Adrenal gland (tissue), 12 donors: ENCODE measurements around the gene PI16. TPM values are rescaled to one million over a fixed set of nuclear protein-coding genes. Genes with fewer than 3 reads are reported as not detected.

ENCODE experiments used
- DNase-seq, 7 donors: peaks; one replicate each; pipeline ENCODE4 v3.0.0-alpha.2; 2019 to 2020
- H3K27ac ChIP-seq, 5 donors: fragments of 200-600 bp; sonication (generic) in 4 of 5; 1 replicate in 3 of 5; 2 replicates in 2 of 5; pipeline versions ENCODE4 v1.5.1 to v1.8.0; 2016 to 2020; ENCODE audit warnings: mild to moderate bottlenecking in 1 of 5
- H3K27me3 ChIP-seq: fragments of 200-600 bp; 2 replicates; pipeline ENCODE4 v1.8.0; 2021
- H3K36me3 ChIP-seq, 2 donors: fragments of 200-600 bp; replicated peaks in 1 of 2; 1 replicate in 1 of 2; 2 replicates in 1 of 2; pipeline versions ENCODE4 v1.5.1 to v1.8.0; 2018 to 2022
- H3K4me1 ChIP-seq, 2 donors: fragments of 200-600 bp; replicated peaks in 1 of 2; 1 replicate in 1 of 2; 2 replicates in 1 of 2; pipeline versions ENCODE4 v1.5.1 to v1.8.0; 2018 to 2021
- H3K4me3 ChIP-seq, 4 donors: fragments of 200-600 bp; sonication (generic) in 3 of 4; one replicate each; pipeline ENCODE4 v1.5.1; 2016 to 2018
- H3K9me3 ChIP-seq, 3 donors: fragments of 200-600 bp; sonication (generic) in 1 of 3; replicated peaks in 1 of 3; 1 replicate in 2 of 3; 2 replicates in 1 of 3; pipeline versions ENCODE4 v1.5.1 to v1.8.0; 2016 to 2021
- CTCF ChIP-seq, 6 experiments: fragments of 450-650 bp in 4 of 6; fragments of 200-600 bp in 2 of 6; sonication (generic) in 1 of 6; IDR thresholded peaks; 1 replicate in 5 of 6; 2 replicates in 1 of 6; pipeline versions ENCODE4 v1.5.1 to v1.8.0; 2016 to 2021; ENCODE audit warnings: antibody characterized with exemption in 6 of 6, mild to moderate bottlenecking in 2 of 6, moderate library complexity in 1 of 6
- POLR2A ChIP-seq, 2 donors: fragments of 450-650 bp; IDR thresholded peaks; one replicate each; pipeline ENCODE4 v1.6.1; 2017; ENCODE audit warnings: antibody characterized with exemption in 2 of 2, mild to moderate bottlenecking in 2 of 2, moderate library complexity in 1 of 2
- WGBS, 4 donors: extraction: QIAGEN DNeasy Blood & Tissue Kit in 2 of 4; methylation state at CpG; one replicate each; pipeline versions ENCODE4 v1.1.5 to v1.1.7; 2013 to 2017; 5-methylcytosine and 5-hydroxymethylcytosine counted together
- intact Hi-C, 2 donors: fragments of 100-400 bp; cut with DNase I; formaldehyde crosslinking; loops; one replicate each; pipeline versions ENCODE4 v1.14.1 to v1.15.0; 2022 to 2023
- polyA plus RNA-seq, 3 donors: library from polyadenylated mRNA; stranded (reverse); fragments of 200-250 nt in 2 of 3; fragments of 350-450 nt in 1 of 3; fragmentation: Illumina TruSeq in 1 of 3; extraction: RNeasy Lipid Tissue Mini Kit (QIAGEN cat#74804) in 1 of 3; gene quantifications; one replicate each; pipeline ENCODE4 v1.2.3, GENCODE V29; 2013 to 2014
- total RNA-seq, 9 donors: library from RNA; depleted of rRNA in 4 of 9; stranded (reverse); fragments of >200 nt in 4 of 9; fragments of 120-200 nt in 1 of 9; fragmentation: NEBNext Ultra II Directional in 1 of 9; extraction: Animal tissue kit (Norgen Biotek cat#: 25700) in 1 of 9; gene quantifications; one replicate each; pipeline versions ENCODE4 v1.1.0 to v1.2.4, GENCODE V29; 2013 to 2023
- donor health status: healthy with polysubstance abuse.
- donor health status: Bipolar disorder and iron deficiency.
- donor health status: DM: yes; HTN: yes; CAD: no.
- donor health status: DM: no; HTN: no; CAD: no.
- donor health status: DM: no; HTN: no; CAD: no.
- donor health status: DM: yes; HTN: yes; CAD: no.

PI16 gene
- total and polyA plus RNA-seq, 12 donors: 0.12 to 9.3 (median 0.68) TPM; not detected in 1

- H3K4me1 ChIP-seq: peaks cover 19 to 34% of the 10 kb centered on the region in 2 donors
- H3K36me3 ChIP-seq: peaks cover 0 to 42% of the 10 kb centered on the region in 2 donors
- no peak overlapping the region for H3K27ac ChIP-seq
- H3K27me3 ChIP-seq: no peaks in the 10 kb centered on the region
- WGBS, 4 donors: 80 to 86% (median 82%) methylated on average over 5 of the region's 5 CpGs
- no peaks in the 10 kb centered on the region for H3K9me3 ChIP-seq
- H3K4me3 ChIP-seq: no peak overlapping the region
- intact Hi-C loops: loop anchor here in 1 of 2 donors (10.0 kb wide), 1 partner anchor 50 kb away; no protein-coding TSS in a partner anchor
- DNase-seq: peak in 1 of 7 donors; percentile 5
- TF ChIP-seq POLR2A (IDR thresholded peaks at IDR 0.05) (no peak), CTCF (IDR thresholded peaks at IDR 0.05) (no peak)
These were observed 29.7 kb upstream of the PI16 start for GRCh38 chr6:36924778-36925374.

DNA sequence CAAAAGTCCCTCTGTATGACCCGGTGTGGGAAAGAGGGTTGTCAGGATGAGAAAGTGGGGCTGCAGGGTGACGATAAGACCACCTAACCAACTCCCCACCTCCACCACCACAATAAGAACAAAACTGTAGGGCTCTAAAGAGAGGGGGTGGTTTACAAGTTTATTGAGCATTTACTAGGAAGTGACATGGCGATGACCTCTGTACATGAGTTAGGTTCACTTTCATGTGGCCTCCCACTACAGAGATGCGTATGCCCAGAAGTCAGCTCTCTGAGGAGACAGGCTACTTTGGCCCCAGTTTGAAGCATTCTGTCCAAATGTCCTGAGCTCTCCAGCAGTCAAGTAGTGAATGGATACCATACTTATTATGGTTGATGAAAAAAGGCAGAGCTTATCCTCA is 28.7 kb upstream of the PI16 start:
- Histone ChIP-seq H3K4me3 (no peak overlapping the region), H3K4me1 (peaks cover 18 to 30% of the 10 kb centered on the region in 2 donors), H3K27ac (no peak overlapping the region), H3K36me3 (peaks cover 0 to 35% of the 10 kb centered on the region in 2 donors), H3K9me3 (no peaks in the 10 kb centered on the region), H3K27me3 (no peaks in the 10 kb centered on the region)
- intact Hi-C loops: loop anchor here in 1 of 2 donors (10.0 kb wide), 1 partner anchor 49 kb away; no protein-coding TSS in a partner anchor
- 96 to 100% (median 97%) methylated on average over 4 of the region's 4 CpGs for WGBS, 4 donors
- DNase-seq: peak in 1 of 7 donors; percentile 31
- no peak for TF ChIP-seq CTCF (IDR thresholded peaks at IDR 0.05)
- TF ChIP-seq POLR2A (IDR thresholded peaks at IDR 0.05): no peak

DNA sequence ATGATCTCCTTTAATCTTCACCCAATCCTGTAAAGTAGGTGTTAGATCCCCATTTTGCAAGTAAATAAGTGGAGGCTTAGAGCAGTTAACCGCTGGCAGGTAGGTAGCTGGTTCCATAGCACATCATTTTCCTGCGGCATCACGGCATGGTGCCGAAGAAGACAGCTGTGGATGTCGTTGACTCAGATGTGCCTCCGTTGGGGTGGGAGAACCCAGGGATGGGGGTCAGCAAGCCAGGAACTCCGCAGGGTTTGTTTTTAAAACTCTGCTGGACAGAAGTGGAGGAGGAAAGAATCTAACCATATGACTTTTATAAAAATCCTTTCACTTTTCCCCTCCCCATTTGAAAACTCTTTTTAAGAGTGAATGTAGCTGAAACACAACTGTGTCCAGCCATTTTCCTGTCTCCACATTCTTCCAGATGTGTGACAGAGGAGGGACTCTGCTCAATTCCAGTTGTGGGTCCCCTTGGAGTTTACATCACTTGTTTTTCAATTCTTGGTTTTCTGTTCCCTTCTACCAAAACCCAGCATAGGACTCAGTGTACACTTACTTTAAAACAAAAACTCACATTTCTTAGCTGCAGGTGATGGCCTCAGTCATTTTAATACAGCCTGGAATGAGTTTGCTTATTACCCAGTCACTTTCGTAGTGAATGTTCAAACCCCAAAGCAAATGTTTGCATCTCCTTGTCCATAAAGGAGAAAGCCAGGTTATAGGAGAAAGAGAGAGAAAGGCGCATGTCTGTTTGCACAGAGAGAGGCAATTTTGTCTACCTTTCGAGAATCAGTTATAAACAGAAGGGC is 27.6 kb upstream of the PI16 start:
- no peak for TF ChIP-seq CTCF (IDR thresholded peaks at IDR 0.05)
- TF ChIP-seq POLR2A (IDR thresholded peaks at IDR 0.05): no peak
- no peak for DNase-seq
- Histone ChIP-seq H3K4me3 (no peak overlapping the region), H3K27me3 (no peaks in the 10 kb centered on the region), H3K27ac (peak overlapping the region in 4 of 5 donors; percentile 53 to 82 (median 76)), H3K36me3 (peaks cover 0 to 27% of the 10 kb centered on the region in 2 donors), H3K9me3 (no peaks in the 10 kb centered on the region), H3K4me1 (peaks cover 18 to 30% of the 10 kb centered on the region in 2 donors)
- intact Hi-C loops: loop anchor here in 1 of 2 donors (10.0 kb wide), 1 partner anchor 48 kb away; no protein-coding TSS in a partner anchor
- 80 to 87% (median 87%) methylated on average over 10 of the region's 10 CpGs for WGBS, 4 donors
